Osteocyte (in vitro differentiated cells): ENCODE results near the gene TNFAIP3. TPM values are rescaled to one million over a fixed set of nuclear protein-coding genes. Genes with fewer than 3 reads are reported as not detected.
A peak's percentile ranks its signal among the peaks of the same experiment; 100 is the strongest.

ENCODE experiments used
- DNase-seq: peaks from one replicate; pipeline ENCODE4 v3.0.0; 2021; ENCODE audit warnings: mixed read lengths; ENCODE audit not compliant: unreplicated experiment; ENCODE audit errors: extremely low spot score
- H3K27ac Mint-ChIP-seq: one replicate; pipeline ENCODE4 v1.8.0; 2021; ENCODE audit warnings: mild to moderate bottlenecking, mixed read lengths; ENCODE audit not compliant: unreplicated experiment
- H3K27me3 Mint-ChIP-seq: one replicate; pipeline ENCODE4 v1.8.0; 2021; ENCODE audit warnings: mixed read lengths; ENCODE audit not compliant: unreplicated experiment
- H3K36me3 Mint-ChIP-seq: one replicate; pipeline ENCODE4 v1.8.0; 2021; ENCODE audit warnings: mixed read lengths; ENCODE audit not compliant: unreplicated experiment
- H3K4me1 Mint-ChIP-seq: one replicate; pipeline ENCODE4 v1.8.0; 2021; ENCODE audit warnings: mixed read lengths; ENCODE audit not compliant: unreplicated experiment
- H3K4me3 Mint-ChIP-seq: one replicate; pipeline ENCODE4 v1.8.0; 2021; ENCODE audit warnings: mild to moderate bottlenecking, moderate library complexity, mixed read lengths; ENCODE audit not compliant: unreplicated experiment
- H3K9me3 Mint-ChIP-seq: one replicate; pipeline ENCODE4 v1.8.0; 2021; ENCODE audit warnings: mixed read lengths; ENCODE audit not compliant: unreplicated experiment
- total RNA-seq: library from RNA; stranded (reverse); gene quantifications from 2 replicates; pipeline ENCODE4 v1.2.1, GENCODE V29; 2021
- TF ChIP-seq, protein P1 (sequence below): fragments of 200-600 bp; sonication (generic); IDR thresholded peaks from 2 replicates; pipeline ENCODE4 v1.5.0; 2021; ENCODE audit warnings: antibody characterized with exemption, mild to moderate bottlenecking, moderate library complexity

Gene TNFAIP3
- total RNA-seq, 1 donor from 2014 or later, result 12.0 TPM

DNA sequence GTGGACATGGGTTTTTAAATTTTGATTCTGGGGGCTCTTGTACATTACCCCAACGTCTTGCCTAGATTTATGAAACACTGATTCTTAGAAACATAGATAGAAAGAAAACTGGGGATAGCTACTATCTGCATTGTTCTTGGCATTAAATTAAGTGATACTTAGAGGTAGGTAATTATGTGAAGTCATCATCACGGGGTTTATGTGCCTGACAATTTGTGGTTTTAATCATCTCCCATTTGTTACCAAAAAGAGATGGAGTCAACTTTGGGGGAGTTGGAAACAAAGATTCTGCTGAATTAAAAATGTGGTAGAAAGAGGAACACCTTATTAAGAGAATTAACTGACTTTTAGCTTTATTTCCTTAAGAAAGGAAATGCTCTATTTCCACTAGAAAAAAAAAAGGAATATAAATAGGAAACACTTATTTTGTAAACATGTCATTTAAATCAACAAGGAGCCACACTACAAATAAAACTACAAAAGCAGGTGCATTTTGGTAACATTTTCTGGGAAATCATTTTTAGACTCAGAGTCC, 5.6 kb downstream of the TNFAIP3 start:
- Mint-ChIP-seq H3K27ac (peak overlapping the region; percentile 61), H3K9me3 (no peaks in the 10 kb centered on the region), H3K4me1 (peaks cover 59% of the 10 kb centered on the region), H3K36me3 (peaks cover 18% of the 10 kb centered on the region), H3K4me3 (peak overlapping the region; percentile 46), H3K27me3 (no peaks in the 10 kb centered on the region)
- TF ChIP-seq, protein P1, sequence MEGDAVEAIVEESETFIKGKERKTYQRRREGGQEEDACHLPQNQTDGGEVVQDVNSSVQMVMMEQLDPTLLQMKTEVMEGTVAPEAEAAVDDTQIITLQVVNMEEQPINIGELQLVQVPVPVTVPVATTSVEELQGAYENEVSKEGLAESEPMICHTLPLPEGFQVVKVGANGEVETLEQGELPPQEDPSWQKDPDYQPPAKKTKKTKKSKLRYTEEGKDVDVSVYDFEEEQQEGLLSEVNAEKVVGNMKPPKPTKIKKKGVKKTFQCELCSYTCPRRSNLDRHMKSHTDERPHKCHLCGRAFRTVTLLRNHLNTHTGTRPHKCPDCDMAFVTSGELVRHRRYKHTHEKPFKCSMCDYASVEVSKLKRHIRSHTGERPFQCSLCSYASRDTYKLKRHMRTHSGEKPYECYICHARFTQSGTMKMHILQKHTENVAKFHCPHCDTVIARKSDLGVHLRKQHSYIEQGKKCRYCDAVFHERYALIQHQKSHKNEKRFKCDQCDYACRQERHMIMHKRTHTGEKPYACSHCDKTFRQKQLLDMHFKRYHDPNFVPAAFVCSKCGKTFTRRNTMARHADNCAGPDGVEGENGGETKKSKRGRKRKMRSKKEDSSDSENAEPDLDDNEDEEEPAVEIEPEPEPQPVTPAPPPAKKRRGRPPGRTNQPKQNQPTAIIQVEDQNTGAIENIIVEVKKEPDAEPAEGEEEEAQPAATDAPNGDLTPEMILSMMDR, result no peak
- no peak for DNase-seq

DNA sequence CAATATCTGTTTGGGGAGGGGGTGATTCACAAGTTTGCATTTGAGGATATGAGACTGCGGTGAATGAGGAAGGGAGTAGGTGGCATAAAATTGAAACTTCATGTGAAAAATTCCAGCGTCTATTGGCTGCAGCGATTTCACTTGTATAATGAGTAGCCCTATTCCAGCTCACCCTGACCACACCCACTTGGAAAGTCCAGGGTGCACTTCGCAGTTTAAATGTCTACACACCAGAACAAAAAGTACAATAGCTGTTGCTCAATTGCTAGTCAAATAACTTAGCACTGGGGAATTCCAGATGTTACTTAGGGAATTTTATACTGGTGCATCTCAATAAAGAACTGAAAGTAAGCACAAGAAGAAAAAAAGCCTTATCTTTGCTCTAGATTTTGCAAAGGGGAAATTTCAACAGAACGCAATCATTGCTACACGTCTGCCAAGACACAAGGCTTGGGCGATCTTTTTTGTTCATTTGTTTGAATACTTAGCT, 6.3 kb downstream of the TNFAIP3 start:
- peaks cover 55% of the 10 kb centered on the region for H3K4me1 Mint-ChIP-seq
- no peaks in the 10 kb centered on the region for H3K27me3 Mint-ChIP-seq
- H3K36me3 Mint-ChIP-seq, result peaks cover 22% of the 10 kb centered on the region
- TF ChIP-seq, protein P1, result no peak
- DNase-seq, result no peak
- no peaks in the 10 kb centered on the region for H3K9me3 Mint-ChIP-seq
- peak overlapping the region; percentile 46 for H3K4me3 Mint-ChIP-seq
- H3K27ac Mint-ChIP-seq, result peak overlapping the region; percentile 56

DNA sequence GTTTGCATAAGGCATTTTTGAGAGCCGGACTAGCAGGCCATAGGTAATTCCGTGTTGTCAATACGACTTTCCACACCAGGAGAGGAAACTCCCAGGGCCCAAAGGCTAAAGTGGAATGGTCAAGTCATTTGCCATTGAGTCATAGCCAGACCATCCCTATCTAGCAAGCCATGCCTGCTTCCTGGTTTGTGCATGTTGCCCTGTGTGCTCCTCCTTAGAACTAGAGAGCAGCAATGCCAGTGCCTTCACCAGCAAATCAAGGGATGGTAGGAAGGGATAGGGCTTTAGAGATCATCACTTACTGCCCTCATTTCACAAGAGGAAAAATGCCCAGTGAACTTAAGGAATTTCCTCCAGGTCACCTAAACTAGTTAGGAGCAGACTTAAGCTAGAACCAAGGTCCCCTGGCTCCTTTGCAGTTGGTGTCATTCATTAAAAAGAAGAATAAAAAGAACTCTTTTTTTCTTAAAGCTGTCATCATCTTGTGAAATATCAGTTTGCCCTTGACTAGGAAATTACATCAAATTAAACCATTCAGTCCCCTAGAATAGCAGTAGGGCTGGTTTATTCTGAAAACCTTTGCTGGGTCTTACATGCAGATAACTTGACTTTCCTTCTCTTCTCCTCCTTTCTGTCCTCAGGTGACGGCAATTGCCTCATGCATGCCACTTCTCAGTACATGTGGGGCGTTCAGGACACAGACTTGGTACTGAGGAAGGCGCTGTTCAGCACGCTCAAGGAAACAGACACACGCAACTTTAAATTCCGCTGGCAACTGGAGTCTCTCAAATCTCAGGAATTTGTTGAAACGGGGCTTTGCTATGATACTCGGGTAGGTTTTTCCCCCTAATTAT, 7.4 kb downstream of the TNFAIP3 start:
- H3K27ac Mint-ChIP-seq, result no peak overlapping the region
- no peaks in the 10 kb centered on the region for H3K9me3 Mint-ChIP-seq
- H3K27me3 Mint-ChIP-seq, result no peaks in the 10 kb centered on the region
- H3K4me1 Mint-ChIP-seq, result peaks cover 46% of the 10 kb centered on the region
- no peak overlapping the region for H3K4me3 Mint-ChIP-seq
- TF ChIP-seq, protein P1, result no peak
- DNase-seq, result no peak
- peaks cover 33% of the 10 kb centered on the region for H3K36me3 Mint-ChIP-seq

DNA sequence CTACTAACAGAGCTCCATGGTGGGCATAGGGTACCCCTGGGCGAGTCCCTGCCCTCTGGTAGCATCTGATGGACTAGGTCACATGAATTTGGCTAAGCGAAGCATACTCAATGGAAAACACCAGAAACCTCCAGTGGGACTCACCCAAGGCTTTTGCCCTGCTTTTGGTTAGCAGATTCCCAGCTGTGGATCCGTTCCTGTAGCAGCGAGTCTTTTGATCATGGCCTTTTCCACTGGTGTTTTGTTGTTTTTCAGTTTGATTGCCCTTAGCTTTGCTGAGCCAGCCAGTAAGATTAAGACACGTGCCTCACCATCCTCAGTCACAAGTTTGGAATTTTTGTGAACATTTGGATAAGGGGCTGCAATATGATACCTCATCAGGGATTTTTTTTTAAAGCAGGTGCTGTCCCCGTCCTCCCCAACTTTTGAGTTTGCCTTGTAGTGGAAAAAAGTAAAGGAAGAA, 8.0 kb downstream of the TNFAIP3 start:
- TF ChIP-seq, protein P1, result no peak
- H3K36me3 Mint-ChIP-seq, result peaks cover 37% of the 10 kb centered on the region
- peaks cover 41% of the 10 kb centered on the region for H3K4me1 Mint-ChIP-seq
- H3K27ac Mint-ChIP-seq, result no peak overlapping the region
- no peaks in the 10 kb centered on the region for H3K9me3 Mint-ChIP-seq
- H3K27me3 Mint-ChIP-seq, result no peaks in the 10 kb centered on the region
- no peak overlapping the region for H3K4me3 Mint-ChIP-seq
- DNase-seq, result no peak

DNA sequence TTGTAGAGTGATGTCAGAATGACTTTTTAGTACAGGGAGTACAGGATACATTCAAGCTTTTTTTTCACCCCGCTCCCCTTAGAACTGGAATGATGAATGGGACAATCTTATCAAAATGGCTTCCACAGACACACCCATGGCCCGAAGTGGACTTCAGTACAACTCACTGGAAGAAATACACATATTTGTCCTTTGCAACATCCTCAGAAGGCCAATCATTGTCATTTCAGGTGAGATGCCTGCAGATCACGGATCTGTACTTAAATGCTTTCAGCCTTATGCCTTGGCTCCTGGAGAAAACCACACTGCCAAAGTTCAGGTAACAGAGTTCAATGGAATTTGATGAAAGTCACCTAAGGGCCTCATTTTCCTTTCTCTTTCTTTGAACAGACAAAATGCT, 8.5 kb downstream of the TNFAIP3 start:
- Mint-ChIP-seq H3K4me3 (no peak overlapping the region), H3K27me3 (no peaks in the 10 kb centered on the region), H3K36me3 (peaks cover 37% of the 10 kb centered on the region), H3K9me3 (no peaks in the 10 kb centered on the region), H3K27ac (no peak overlapping the region), H3K4me1 (peaks cover 35% of the 10 kb centered on the region)
- no peak for DNase-seq
- TF ChIP-seq, protein P1, result no peak
